Neural progenitor cell (in vitro differentiated cells): ENCODE data around the gene SAMD13. TPM values are rescaled to one million over a fixed set of nuclear protein-coding genes. Genes with fewer than 3 reads are reported as not detected.

Experiments
- DNase-seq: peaks from one replicate; pipeline ENCODE4 v3.0.0-alpha.2; 2016; ENCODE audit warnings: low spot score
- H2AFZ ChIP-seq: fragments of 200-600 bp; sonication (generic); replicated peaks from 2 replicates; pipeline ENCODE4 v1.6.1; 2016; ENCODE audit warnings: antibody characterized with exemption
- H3F3A ChIP-seq: fragments of 200-600 bp; sonication (generic); 2 replicates; pipeline ENCODE4 v1.6.1; 2016; ENCODE audit warnings: antibody characterized with exemption, low read depth
- H3K27ac ChIP-seq: fragments of 200-600 bp; sonication (generic); 2 replicates; pipeline ENCODE4 v1.5.1; 2016; ENCODE audit warnings: mild to moderate bottlenecking
- H3K27me3 ChIP-seq: fragments of 200-600 bp; sonication (generic); 2 replicates; pipeline ENCODE4 v1.6.1; 2016; ENCODE audit warnings: mild to moderate bottlenecking, moderate library complexity
- H3K36me3 ChIP-seq: fragments of 200-600 bp; sonication (generic); 2 replicates; pipeline ENCODE4 v1.5.1; 2016
- H3K4me1 ChIP-seq: fragments of 200-600 bp; sonication (generic); 2 replicates; pipeline ENCODE4 v1.6.1; 2016; ENCODE audit warnings: mixed run types
- H3K4me2 ChIP-seq: fragments of 200-600 bp; sonication (generic); 2 replicates; pipeline ENCODE4 v1.6.1; 2016
- H3K4me3 ChIP-seq: fragments of 200-600 bp; sonication (generic); 2 replicates; pipeline ENCODE4 v1.5.1; 2016
- H3K79me2 ChIP-seq: fragments of 200-600 bp; sonication (generic); 2 replicates; pipeline ENCODE4 v1.6.1; 2016; ENCODE audit warnings: low read depth
- H3K9ac ChIP-seq: fragments of 200-600 bp; sonication (generic); 2 replicates; pipeline ENCODE4 v1.6.1; 2016
- H3K9me3 ChIP-seq: fragments of 200-600 bp; sonication (generic); 2 replicates; pipeline ENCODE4 v1.5.1; 2016; ENCODE audit warnings: low read depth
- H4K20me1 ChIP-seq: fragments of 200-600 bp; sonication (generic); 2 replicates; pipeline ENCODE4 v1.6.1; 2016; ENCODE audit warnings: low read depth
- H3K27ac Mint-ChIP-seq: 3 replicates; pipeline ENCODE4 v1.8.0; 2021; ENCODE audit warnings: mixed read lengths
- H3K27me3 Mint-ChIP-seq: 2 replicates; pipeline ENCODE4 v1.8.0; 2022; ENCODE audit warnings: low read depth, mild to moderate bottlenecking, inconsistent platforms, moderate library complexity, mixed read lengths; ENCODE audit not compliant: insufficient read depth
- H3K36me3 Mint-ChIP-seq: 3 replicates; pipeline ENCODE4 v1.8.0; 2021; ENCODE audit warnings: mixed read lengths
- H3K4me1 Mint-ChIP-seq: 3 replicates; pipeline ENCODE4 v1.8.0; 2021; ENCODE audit warnings: mixed read lengths
- H3K4me3 Mint-ChIP-seq: 3 replicates; pipeline ENCODE4 v1.8.0; 2021; ENCODE audit warnings: mild to moderate bottlenecking, moderate library complexity, mixed read lengths
- H3K9me3 Mint-ChIP-seq: 3 replicates; pipeline ENCODE4 v1.8.0; 2020; ENCODE audit warnings: mixed read lengths
- EZH2 ChIP-seq: fragments of 200-600 bp; sonication (generic); IDR thresholded peaks from 2 replicates; pipeline ENCODE4 v1.6.1; 2017; ENCODE audit warnings: antibody characterized with exemption, mild to moderate bottlenecking, moderate library complexity
- EZH2phosphoT487 ChIP-seq: fragments of 200-600 bp; sonication (generic); IDR thresholded peaks from 2 replicates; pipeline ENCODE4 v1.6.1; 2017; ENCODE audit warnings: antibody characterized with exemption
- total RNA-seq: library from RNA; depleted of rRNA; stranded (reverse); fragments of >200 nt; gene quantifications from 2 replicates; pipeline ENCODE4 v1.2.3, GENCODE V29; 2015; ENCODE audit warnings: low replicate concordance
- TF ChIP-seq, protein P1 (sequence below): fragments of 200-600 bp; sonication (generic); IDR thresholded peaks from 2 replicates; pipeline ENCODE4 v1.5.1; 2017; ENCODE audit warnings: antibody characterized with exemption, mild to moderate bottlenecking

SAMD13 gene
- total RNA-seq, 1 donor from 2014 or later, result 5.6 TPM

GRCh38 chr1:84363019-84363418 is 61.5 kb downstream of the SAMD13 start:
- no peak overlapping the region for H3K9ac ChIP-seq
- H3K4me1 Mint-ChIP-seq, result peaks cover 4% of the 10 kb centered on the region
- peak overlapping the region; percentile 4 for H2AFZ ChIP-seq
- H4K20me1 ChIP-seq, result no peaks in the 10 kb centered on the region
- no peaks in the 10 kb centered on the region for H3K36me3 Mint-ChIP-seq
- no peak overlapping the region for H3K27ac Mint-ChIP-seq
- H3K4me3 Mint-ChIP-seq, result no peak overlapping the region
- H3K4me1 ChIP-seq, result no peaks in the 10 kb centered on the region
- no peak overlapping the region for H3K4me3 ChIP-seq
- H3K36me3 ChIP-seq, result no peaks in the 10 kb centered on the region
- no peak overlapping the region for H3K27ac ChIP-seq
- no peak for DNase-seq
- H3K79me2 ChIP-seq, result no peaks in the 10 kb centered on the region
- H3K9me3 Mint-ChIP-seq, result no peaks in the 10 kb centered on the region
- TF ChIP-seq, protein P1, sequence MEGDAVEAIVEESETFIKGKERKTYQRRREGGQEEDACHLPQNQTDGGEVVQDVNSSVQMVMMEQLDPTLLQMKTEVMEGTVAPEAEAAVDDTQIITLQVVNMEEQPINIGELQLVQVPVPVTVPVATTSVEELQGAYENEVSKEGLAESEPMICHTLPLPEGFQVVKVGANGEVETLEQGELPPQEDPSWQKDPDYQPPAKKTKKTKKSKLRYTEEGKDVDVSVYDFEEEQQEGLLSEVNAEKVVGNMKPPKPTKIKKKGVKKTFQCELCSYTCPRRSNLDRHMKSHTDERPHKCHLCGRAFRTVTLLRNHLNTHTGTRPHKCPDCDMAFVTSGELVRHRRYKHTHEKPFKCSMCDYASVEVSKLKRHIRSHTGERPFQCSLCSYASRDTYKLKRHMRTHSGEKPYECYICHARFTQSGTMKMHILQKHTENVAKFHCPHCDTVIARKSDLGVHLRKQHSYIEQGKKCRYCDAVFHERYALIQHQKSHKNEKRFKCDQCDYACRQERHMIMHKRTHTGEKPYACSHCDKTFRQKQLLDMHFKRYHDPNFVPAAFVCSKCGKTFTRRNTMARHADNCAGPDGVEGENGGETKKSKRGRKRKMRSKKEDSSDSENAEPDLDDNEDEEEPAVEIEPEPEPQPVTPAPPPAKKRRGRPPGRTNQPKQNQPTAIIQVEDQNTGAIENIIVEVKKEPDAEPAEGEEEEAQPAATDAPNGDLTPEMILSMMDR, result no peak
- TF ChIP-seq EZH2phosphoT487 (no peak), EZH2 (no peak)
- no peak overlapping the region for H3K4me2 ChIP-seq
- no peaks in the 10 kb centered on the region for H3K9me3 ChIP-seq
- H3K27me3 Mint-ChIP-seq, result peaks cover 2% of the 10 kb centered on the region
- H3K27me3 ChIP-seq, result no peaks in the 10 kb centered on the region
- no peaks in the 10 kb centered on the region for H3F3A ChIP-seq

DNA sequence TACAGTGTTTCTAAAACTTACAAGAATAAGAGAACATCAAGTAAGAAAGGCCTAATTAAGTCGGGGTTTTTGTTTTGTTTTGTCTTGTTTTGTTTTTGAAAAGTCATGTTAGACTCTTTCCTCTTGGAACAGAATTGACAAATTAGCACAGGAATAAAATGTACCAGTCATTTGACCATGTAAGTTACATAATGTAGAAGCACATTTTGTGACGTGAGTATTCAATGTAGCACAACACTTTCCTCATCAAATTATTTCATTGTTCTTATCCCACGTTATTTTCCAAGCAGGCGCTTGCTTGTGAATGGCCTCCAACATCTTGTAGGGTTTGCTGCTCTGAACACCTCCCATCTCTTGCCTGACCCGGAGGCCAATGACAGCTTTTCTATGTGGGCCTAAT is 62.1 kb downstream of the SAMD13 start:
- H3K4me3 Mint-ChIP-seq, result no peak overlapping the region

GRCh38 chr1:84365225-84366221 is 64.0 kb downstream of the SAMD13 start:
- TF ChIP-seq EZH2, result no peak
- no peak for TF ChIP-seq EZH2phosphoT487
- TF ChIP-seq, protein P1, result no peak
- Histone ChIP-seq H3F3A (no peaks in the 10 kb centered on the region), H3K9me3 (no peaks in the 10 kb centered on the region), H3K4me2 (no peak overlapping the region), H3K9ac (no peak overlapping the region), H3K79me2 (no peaks in the 10 kb centered on the region), H3K36me3 (no peaks in the 10 kb centered on the region), H3K27ac (no peak overlapping the region), H3K27me3 (no peaks in the 10 kb centered on the region), H4K20me1 (no peaks in the 10 kb centered on the region), H2AFZ (no peak overlapping the region), H3K4me3 (no peak overlapping the region), H3K4me1 (no peaks in the 10 kb centered on the region)
- DNase-seq, result no peak
- Mint-ChIP-seq H3K4me3 (no peak overlapping the region), H3K4me1 (peaks cover 8% of the 10 kb centered on the region), H3K36me3 (no peaks in the 10 kb centered on the region), H3K27me3 (peaks cover 2% of the 10 kb centered on the region), H3K27ac (no peak overlapping the region), H3K9me3 (no peaks in the 10 kb centered on the region)

More for the DNA sequence above, 62.1 kb downstream of the SAMD13 start:
- Mint-ChIP-seq H3K4me1 (peaks cover 4% of the 10 kb centered on the region), H3K27me3 (peaks cover 2% of the 10 kb centered on the region), H3K27ac (no peak overlapping the region), H3K9me3 (no peaks in the 10 kb centered on the region), H3K36me3 (no peaks in the 10 kb centered on the region)
- H3K4me3 ChIP-seq, result no peak overlapping the region
- no peak overlapping the region for H3K4me2 ChIP-seq
- no peak for DNase-seq
- H3K9ac ChIP-seq, result no peak overlapping the region
- no peaks in the 10 kb centered on the region for H3K36me3 ChIP-seq
- no peaks in the 10 kb centered on the region for H3K4me1 ChIP-seq
- no peak overlapping the region for H3K27ac ChIP-seq
- H2AFZ ChIP-seq, result no peak overlapping the region
- H3K9me3 ChIP-seq, result no peaks in the 10 kb centered on the region
- TF ChIP-seq EZH2phosphoT487, result no peak
- TF ChIP-seq, protein P1, result no peak
- no peaks in the 10 kb centered on the region for H3F3A ChIP-seq
- no peaks in the 10 kb centered on the region for H4K20me1 ChIP-seq
- no peaks in the 10 kb centered on the region for H3K27me3 ChIP-seq
- no peaks in the 10 kb centered on the region for H3K79me2 ChIP-seq
